Stomach (tissue), 9 donors: ENCODE data around the gene NELFCD. TPM values are rescaled to one million over a fixed set of nuclear protein-coding genes. Genes with fewer than 3 reads are reported as not detected.

Experiments used
- DNase-seq, 2 donors: peaks; one replicate each; pipeline versions ENCODE4 v3.0.0 to v3.0.0-alpha.2; 2013 to 2019
- H3K27ac ChIP-seq, 5 donors: fragments of 200-600 bp in 4 of 5; sonication (generic) in 4 of 5; one replicate each; pipeline ENCODE4 v1.5.1; 2013 to 2019; ENCODE audit warnings: mild to moderate bottlenecking in 1 of 5, moderate library complexity in 1 of 5
- H3K27me3 ChIP-seq, 3 donors: fragments of 200-600 bp; sonication (generic); one replicate each; pipeline ENCODE4 v1.5.1; 2017 to 2019; ENCODE audit warnings: mixed run types in 1 of 3
- H3K36me3 ChIP-seq, 4 donors: fragments of 200-600 bp; sonication (generic); 1 replicate in 3 of 4; 2 replicates in 1 of 4; pipeline ENCODE4 v1.5.1; 2016 to 2019
- H3K4me1 ChIP-seq, 4 donors: fragments of 200-600 bp; sonication (generic); one replicate each; pipeline ENCODE4 v1.5.1; 2016 to 2019
- H3K4me3 ChIP-seq, 4 donors: fragments of 200-600 bp; sonication (generic) in 3 of 4; one replicate each; pipeline ENCODE4 v1.5.1; 2016 to 2019; ENCODE audit warnings: mild to moderate bottlenecking in 1 of 4
- H3K9me3 ChIP-seq, 4 donors: fragments of 200-600 bp; sonication (generic); one replicate each; pipeline ENCODE4 v1.5.1; 2016 to 2019
- CTCF ChIP-seq, 7 experiments: fragments of 450-650 bp in 4 of 7; fragments of 200-600 bp in 3 of 7; sonication (generic) in 3 of 7; IDR thresholded peaks; one replicate each; pipeline ENCODE4 v1.5.1; 2016 to 2019; ENCODE audit warnings: antibody characterized with exemption in 7 of 7, control low read depth in 2 of 7, mild to moderate bottlenecking in 1 of 7
- EP300 ChIP-seq: sonication (generic); formaldehyde crosslinking; IDR thresholded peaks from one replicate; pipeline ENCODE4 v1.6.1; 2017; ENCODE audit warnings: antibody characterized with exemption
- POLR2A ChIP-seq, 4 donors: fragments of 450-650 bp; IDR thresholded peaks; one replicate each; pipeline ENCODE4 v1.6.1; 2016; ENCODE audit warnings: antibody characterized with exemption in 4 of 4, control low read depth in 2 of 4, mild to moderate bottlenecking in 1 of 4, moderate library complexity in 1 of 4
- POLR2AphosphoS5 ChIP-seq, 3 donors: sonication (generic); formaldehyde crosslinking; IDR thresholded peaks; one replicate each; pipeline ENCODE4 v1.6.1; 2016; ENCODE audit warnings: antibody characterized with exemption in 3 of 3
- WGBS, 5 donors: extraction: QIAGEN DNeasy Blood & Tissue Kit in 3 of 5; methylation state at CpG; one replicate each; pipeline versions ENCODE4 v1.1.5 to v1.1.7; 2013 to 2018; 5-methylcytosine and 5-hydroxymethylcytosine counted together
- intact Hi-C: fragments of 100-400 bp; cut with DNase I; formaldehyde crosslinking; loops from one replicate; pipeline ENCODE4 v1.15.1; 2023; ENCODE audit warnings: low total_unique reads
- polyA plus RNA-seq, 3 donors: library from polyadenylated mRNA; stranded (reverse); fragments of 200-250 nt; gene quantifications; one replicate each; pipeline ENCODE4 v1.2.3, GENCODE V29; 2013
- total RNA-seq, 5 donors: library from RNA; depleted of rRNA; stranded (reverse); fragments of >200 nt; gene quantifications; one replicate each; pipeline versions ENCODE4 v1.1.0 to v1.2.3, GENCODE V29; 2014 to 2016
- donor health status: healthy with polysubstance abuse.
- donor health status: Bipolar disorder and iron deficiency.
- donor health status: healthy.

The NELFCD gene
- total and polyA plus RNA-seq, 8 donors: 20.9 to 59.5 (median 41.2) TPM

GRCh38 chr20:58988565-58988882 is 7.5 kb downstream of the NELFCD start:
- H3K36me3 ChIP-seq: peaks cover 66 to 77% (median 77%) of the 10 kb centered on the region in 4 donors
- DNase-seq: peak in 1 of 2 donors; percentile 15
- no peak overlapping the region for H3K4me3 ChIP-seq
- 86 to 94% (median 89%) methylated on average over 6 of the region's 6 CpGs for WGBS, 5 donors
- H3K27ac ChIP-seq: no peak overlapping the region
- no peaks in the 10 kb centered on the region for H3K9me3 ChIP-seq
- no peak for TF ChIP-seq POLR2AphosphoS5 (IDR thresholded peaks at IDR 0.05)
- no peak for TF ChIP-seq EP300
- no peak for TF ChIP-seq CTCF (IDR thresholded peaks at IDR 0.05)
- no peak for TF ChIP-seq POLR2A (IDR thresholded peaks at IDR 0.05)
- intact Hi-C loops: loop anchor here (10.0 kb wide), 2 partner anchors 56 to 84 kb away; partner anchors contain the start of gene PRELID3B
- H3K4me1 ChIP-seq: peaks cover 7 to 30% (median 16%) of the 10 kb centered on the region in 4 donors
- H3K27me3 ChIP-seq: no peaks in the 10 kb centered on the region

DNA sequence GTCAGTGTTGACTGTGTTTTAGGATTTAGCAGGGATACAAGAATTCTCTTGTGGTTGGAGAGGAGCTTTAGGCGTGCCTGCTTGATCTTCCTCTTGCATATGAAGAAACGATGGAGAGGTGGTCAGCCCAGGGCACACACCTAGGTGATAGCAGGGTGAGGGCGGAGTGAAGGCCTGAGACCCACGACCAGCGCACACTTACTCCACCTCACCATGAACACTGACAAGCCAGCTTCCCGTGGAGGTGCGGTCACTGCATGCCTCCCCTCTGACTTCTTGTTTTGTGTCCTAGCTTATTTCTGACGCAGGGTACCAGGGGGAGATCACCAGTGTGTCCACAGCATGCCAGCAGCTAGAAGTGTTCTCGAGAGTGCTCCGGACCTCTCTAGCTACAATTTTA is 8.1 kb downstream of the NELFCD start:
- TF ChIP-seq CTCF (IDR thresholded peaks at IDR 0.05): no peak
- no peak for TF ChIP-seq EP300
- TF ChIP-seq POLR2A (IDR thresholded peaks at IDR 0.05): no peak
- no peak for TF ChIP-seq POLR2AphosphoS5 (IDR thresholded peaks at IDR 0.05)
- WGBS, 5 donors: 86 to 94% (median 90%) methylated on average over 10 of the region's 10 CpGs
- Histone ChIP-seq H3K4me1 (peaks cover under 1 to 23% (median 10%) of the 10 kb centered on the region in 4 donors), H3K9me3 (no peaks in the 10 kb centered on the region), H3K36me3 (peaks cover 72 to 84% (median 83%) of the 10 kb centered on the region in 4 donors), H3K27me3 (no peaks in the 10 kb centered on the region), H3K27ac (no peak overlapping the region), H3K4me3 (no peak overlapping the region)
- intact Hi-C loops: loop anchor here (10.0 kb wide), 2 partner anchors 56 to 84 kb away; partner anchors contain the start of gene PRELID3B
- DNase-seq: no peak

- H3K27ac ChIP-seq: no peak overlapping the region
- H3K36me3 ChIP-seq: peaks cover 84 to 100% (median 100%) of the 10 kb centered on the region in 4 donors
- H3K4me3 ChIP-seq: no peak overlapping the region
- peaks cover 0 to 22% (median 3%) of the 10 kb centered on the region in 4 donors for H3K4me1 ChIP-seq
- no peaks in the 10 kb centered on the region for H3K27me3 ChIP-seq
- intact Hi-C loops: no loop called here
- no peaks in the 10 kb centered on the region for H3K9me3 ChIP-seq
- TF ChIP-seq CTCF (IDR thresholded peaks at IDR 0.05) (no peak), POLR2A (IDR thresholded peaks at IDR 0.05) (no peak), POLR2AphosphoS5 (IDR thresholded peaks at IDR 0.05) (no peak), EP300 (no peak)
- no peak for DNase-seq
- WGBS, 5 donors: 92 to 95% (median 94%) methylated on average over 14 of the region's 14 CpGs
Measured at GRCh38 chr20:58990651-58991445, 9.8 kb downstream of the NELFCD start.

- DNase-seq: no peak
Measured at GRCh38 chr20:58991715-58992114, 10.7 kb downstream of the NELFCD start.

More at GRCh38 chr20:58991715-58992114, 10.7 kb downstream of the NELFCD start:
- no peak overlapping the region for H3K4me3 ChIP-seq
- H3K9me3 ChIP-seq: no peaks in the 10 kb centered on the region
- H3K27me3 ChIP-seq: no peaks in the 10 kb centered on the region
- TF ChIP-seq POLR2A (IDR thresholded peaks at IDR 0.05) (no peak), EP300 (no peak), POLR2AphosphoS5 (IDR thresholded peaks at IDR 0.05) (no peak), CTCF (IDR thresholded peaks at IDR 0.05) (no peak)
- intact Hi-C loops: no loop called here
- H3K27ac ChIP-seq: no peak overlapping the region
- 50 to 68% (median 59%) methylated on average over 9 of the region's 9 CpGs for WGBS, 5 donors
- peaks cover 0 to 18% (median 8%) of the 10 kb centered on the region in 4 donors for H3K4me1 ChIP-seq
- H3K36me3 ChIP-seq: peaks cover 88 to 100% (median 100%) of the 10 kb centered on the region in 4 donors
